GM18907 (cell line): ENCODE measurements around the gene CFAP91.

Experiments used
- ATAC-seq: cut with Tn5 transposase; IDR thresholded peaks from one replicate; pipeline ENCODE4 v1.9.1; 2021; ENCODE audit warnings: mild to moderate bottlenecking, moderate library complexity; ENCODE audit not compliant: unreplicated experiment

The CFAP91 gene

DNA sequence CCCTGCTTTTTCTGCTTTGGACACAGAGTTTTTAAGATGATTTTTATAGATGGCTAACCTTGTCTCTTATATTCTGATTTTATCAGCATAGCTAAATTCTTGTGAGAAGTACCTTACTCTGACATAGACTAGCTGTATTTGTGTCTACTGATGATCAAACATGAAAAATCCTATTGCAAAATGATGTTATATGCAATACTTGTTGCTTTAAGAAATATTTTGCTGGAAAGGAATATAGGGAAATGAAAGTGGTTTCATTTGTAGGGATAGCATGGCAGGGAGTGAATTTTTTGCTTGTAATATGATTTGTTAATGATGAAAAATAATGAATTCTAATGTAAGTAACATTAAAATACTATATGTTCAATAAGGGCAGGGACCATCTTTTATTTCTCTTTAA is 35.9 kb downstream of the CFAP91 start:
- ATAC-seq, result no peak

DNA sequence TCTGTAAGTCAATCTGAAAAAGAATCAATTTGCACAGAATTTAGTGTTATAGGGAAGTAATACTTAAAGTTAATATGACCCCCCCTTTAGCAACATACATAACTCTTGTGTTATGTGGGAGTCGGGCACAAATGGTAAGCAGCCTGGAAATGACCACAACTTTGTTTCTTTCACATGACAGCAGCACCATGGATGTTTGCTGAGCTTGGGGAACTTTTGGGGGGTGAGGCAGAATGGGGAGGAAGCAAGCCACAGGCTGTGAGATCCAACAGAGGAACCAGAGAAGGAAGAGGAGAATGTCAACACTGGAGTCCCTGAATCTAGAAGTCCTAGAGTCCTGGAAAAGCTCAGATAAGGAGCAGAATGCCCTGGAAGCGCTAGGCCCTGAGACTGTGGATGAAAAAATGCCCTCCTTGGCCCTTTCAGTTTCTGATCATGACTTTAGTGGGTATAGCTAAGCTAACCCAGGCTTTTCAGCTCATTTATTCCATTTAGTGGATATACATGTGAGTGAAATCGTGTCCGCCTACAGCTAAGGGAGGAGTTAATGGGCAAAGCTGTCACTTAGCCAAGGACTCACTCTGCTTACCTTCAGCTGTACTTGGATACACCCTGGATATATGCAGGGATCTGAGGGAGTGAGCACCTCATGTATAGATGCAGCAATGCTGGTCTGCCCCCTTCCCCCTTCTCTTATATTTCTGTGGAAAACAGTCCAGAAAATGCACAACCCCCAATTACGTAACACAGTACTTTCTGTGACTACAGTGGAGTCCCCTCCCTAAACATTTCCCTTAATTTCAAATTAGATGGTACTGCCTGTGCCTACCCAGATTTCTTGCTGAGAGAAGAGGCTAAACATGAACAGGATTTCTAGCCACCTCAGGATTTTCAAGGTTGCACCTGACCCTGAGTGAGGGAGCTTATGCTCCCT is 39.1 kb downstream of the CFAP91 start:
- no peak for ATAC-seq

DNA sequence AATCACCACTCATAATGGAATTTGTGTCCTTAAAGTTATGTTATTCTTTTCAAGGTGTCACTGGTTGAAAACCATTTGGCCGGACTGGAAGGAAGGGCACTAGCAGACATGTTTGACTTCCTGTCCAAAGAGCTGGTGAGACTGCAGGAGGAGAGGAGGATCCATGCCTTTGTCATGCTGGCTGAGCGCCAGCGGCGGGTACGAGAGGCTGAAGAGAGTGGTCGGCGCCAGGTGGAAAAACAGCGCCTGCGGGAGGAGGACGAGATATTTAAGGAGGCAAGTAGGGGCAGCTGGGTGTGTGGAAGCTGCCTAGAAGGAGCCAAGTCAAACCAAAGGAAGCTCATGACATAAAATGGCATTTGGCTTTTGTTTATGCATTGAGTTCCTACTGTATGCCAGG is 41.1 kb downstream of the CFAP91 start:
- no peak for ATAC-seq

DNA sequence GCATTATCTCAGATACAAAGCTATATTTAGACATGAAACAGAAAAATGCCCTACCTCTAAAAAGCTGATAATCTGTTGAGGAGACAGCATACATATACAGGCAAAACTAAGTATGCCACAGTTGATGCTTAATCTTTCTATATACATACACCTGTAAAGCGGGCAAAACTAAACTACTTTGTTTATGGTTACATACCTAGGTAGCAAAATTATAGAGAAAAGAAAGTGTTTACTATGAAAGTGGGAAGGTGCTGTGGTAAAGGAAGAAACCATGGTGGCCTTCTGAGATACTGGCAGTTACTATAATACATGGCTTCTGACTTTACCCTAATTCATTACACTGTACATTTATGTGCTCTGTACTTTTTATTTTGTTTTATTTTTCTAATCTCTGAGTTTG is 43.1 kb downstream of the CFAP91 start:
- ATAC-seq, result no peak

DNA sequence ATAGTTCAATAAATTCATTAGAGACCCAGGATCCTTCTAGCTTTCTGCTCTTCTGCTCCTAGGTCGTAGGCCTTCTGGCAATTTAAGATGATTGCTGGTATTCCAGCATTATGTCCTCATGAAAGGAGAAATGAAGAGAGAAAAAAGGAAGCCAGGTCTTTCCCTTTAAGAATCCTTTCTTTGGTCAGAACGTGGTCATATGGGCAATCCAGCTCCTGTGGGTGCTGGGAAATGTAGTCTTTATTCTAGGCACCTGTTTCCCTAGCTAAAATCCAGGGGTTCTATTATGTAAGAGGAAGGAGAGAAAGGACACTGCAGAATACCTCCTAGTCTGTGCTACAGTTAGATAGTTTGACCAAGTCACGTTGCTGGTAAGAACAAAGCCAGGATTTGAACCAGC is 43.6 kb downstream of the CFAP91 start:
- no peak for ATAC-seq

DNA sequence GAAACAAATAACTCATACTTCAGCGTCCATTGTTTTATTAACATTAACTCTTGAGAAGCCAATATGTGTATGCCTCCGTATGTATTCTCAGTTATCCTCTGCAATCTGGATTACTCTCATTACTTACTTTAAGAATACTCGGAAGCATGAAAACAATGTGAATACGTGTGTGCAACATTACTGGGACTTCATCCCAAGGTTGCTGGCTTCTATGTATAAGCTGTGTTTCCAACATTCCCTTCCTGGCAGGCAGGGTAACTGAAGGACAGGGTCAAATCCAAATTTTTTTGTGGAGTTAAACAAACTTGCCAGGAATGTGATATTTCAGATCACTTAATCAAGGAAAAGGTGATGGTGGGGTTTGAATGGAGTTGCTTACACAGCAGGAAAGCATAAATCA is 44.5 kb downstream of the CFAP91 start:
- ATAC-seq, result no peak

DNA sequence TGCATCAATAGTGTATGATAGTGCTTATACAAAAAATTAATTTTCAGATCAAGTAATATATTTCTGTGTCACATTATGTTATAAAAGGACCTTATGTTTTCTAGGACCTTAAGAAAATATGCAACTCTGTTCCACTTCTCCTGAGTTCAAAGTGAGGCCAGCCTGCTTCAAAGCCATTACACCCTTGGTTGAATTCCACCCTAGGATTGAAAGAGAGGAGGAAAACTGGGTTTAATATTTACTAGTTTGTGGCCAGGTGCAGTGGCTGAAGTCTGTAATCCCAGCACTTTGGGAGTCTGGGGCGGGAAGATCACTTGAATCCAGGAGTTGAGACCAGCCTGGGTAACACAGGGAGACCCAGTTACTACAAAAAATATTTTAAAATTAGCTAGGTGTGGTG is 46.2 kb downstream of the CFAP91 start:
- no peak for ATAC-seq

DNA sequence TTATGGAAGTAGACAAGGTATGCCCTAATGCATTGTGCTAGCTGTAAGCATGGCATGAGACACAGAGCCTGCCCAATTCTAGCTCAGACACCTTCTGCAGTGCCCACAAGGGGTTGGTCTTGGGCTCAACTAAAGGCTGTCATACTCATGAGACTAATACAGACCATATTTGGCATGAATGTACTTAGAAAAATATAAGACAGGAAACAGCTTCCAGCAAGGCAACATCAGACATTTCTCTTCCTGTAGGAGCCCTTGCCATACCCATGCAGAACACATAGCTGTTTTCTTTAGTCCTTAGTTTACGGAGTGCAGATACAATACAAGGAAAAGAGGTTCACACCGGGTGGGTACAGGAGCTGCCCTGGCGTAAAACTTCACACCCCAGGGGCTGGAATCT is 48.6 kb downstream of the CFAP91 start:
- ATAC-seq, result no peak
